K562 (cell line): ENCODE measurements around the gene PPFIA3. TPM values are rescaled to one million over a fixed set of nuclear protein-coding genes. Genes with fewer than 3 reads are reported as not detected.

Experiments used
- EP400 ChIP-seq: fragments of 450-650 bp; IDR thresholded peaks from 2 replicates; pipeline ENCODE4 v1.6.1; 2017; ENCODE audit warnings: antibody characterized with exemption, mild to moderate bottlenecking, moderate library complexity
- HNRNPL ChIP-seq: fragments of 200-400 bp; formaldehyde crosslinking; IDR thresholded peaks from 2 replicates; pipeline ENCODE4 v1.6.1; 2017; ENCODE audit warnings: low read depth, mild to moderate bottlenecking, low read length
- MAFK ChIP-seq: IDR thresholded peaks from 2 replicates; pipeline ENCODE4 v1.6.1; 2011; ENCODE audit warnings: low read length, improper control_type of control experiment
- MXI1 ChIP-seq: IDR thresholded peaks from 2 replicates; pipeline ENCODE4 v1.6.1; 2011; ENCODE audit warnings: low read depth, mild to moderate bottlenecking, improper control_type of control experiment, low read length
- NR2C2 ChIP-seq, 2 experiments: fragments of 200-800 bp in 1 of 2; sonication (Bioruptor generic) in 1 of 2; sonication (generic) in 1 of 2; formaldehyde crosslinking in 1 of 2; IDR thresholded peaks; 2 replicates each; pipeline versions ENCODE4 v1.6.1 to v1.8.0; 2016 to 2022; ENCODE audit warnings: mild to moderate bottlenecking in 1 of 2, missing compliant biosample characterization in 1 of 2, missing genetic modification characterization in 1 of 2, missing genetic modification reagents in 1 of 2
- OTX1 ChIP-seq: fragments of 450-650 bp; formaldehyde crosslinking; IDR thresholded peaks from 2 replicates; pipeline ENCODE4 v1.4.0; 2022; ENCODE audit warnings: mild to moderate bottlenecking
- PHB2 ChIP-seq: fragments of 450-650 bp; IDR thresholded peaks from 2 replicates; pipeline ENCODE4 v1.6.1; 2017; ENCODE audit warnings: low read depth
- PHTF2 ChIP-seq: fragments of 250-450 bp; sonication (Bioruptor Pico); IDR thresholded peaks from 2 replicates; pipeline ENCODE4 v1.5.0; 2021; ENCODE audit warnings: mild to moderate bottlenecking
- RBM17 ChIP-seq: fragments of 200-400 bp; formaldehyde crosslinking; IDR thresholded peaks from 2 replicates; pipeline ENCODE4 v1.6.1; 2017; ENCODE audit warnings: low read depth, mild to moderate bottlenecking, low read length, borderline replicate concordance
- RBM34 ChIP-seq: fragments of 200-400 bp; formaldehyde crosslinking; IDR thresholded peaks from 2 replicates; pipeline ENCODE4 v1.6.1; 2018; ENCODE audit warnings: low read length, borderline replicate concordance; ENCODE audit not compliant: insufficient read depth
- SP1 ChIP-seq: sonication (generic); formaldehyde crosslinking; IDR thresholded peaks from 2 replicates; pipeline ENCODE4 v1.8.1; 2022; ENCODE audit warnings: mild to moderate bottlenecking, missing genetic modification reagents
- SUPT5H ChIP-seq: fragments of 450-650 bp; IDR thresholded peaks from 2 replicates; pipeline ENCODE4 v1.6.1; 2016
- TBP ChIP-seq: optimal IDR thresholded peaks from 2 replicates; pipeline ENCODE3; 2011; ENCODE audit warnings: low read depth, low read length, improper control_type of control experiment
- TSHZ1 ChIP-seq: fragments of 250-450 bp; sonication (Bioruptor Pico); IDR thresholded peaks from 2 replicates; pipeline ENCODE4 v1.4.0; 2020; ENCODE audit warnings: mild to moderate bottlenecking, moderate library complexity
- ZNF140 ChIP-seq: fragments of 250-450 bp; sonication (Bioruptor Pico); IDR thresholded peaks from 2 replicates; pipeline ENCODE4 v1.8.0; 2021; ENCODE audit warnings: moderate library complexity, mild to moderate bottlenecking, inconsistent platforms
- ZNF263 ChIP-seq: sonication (generic); formaldehyde crosslinking; IDR thresholded peaks from 2 replicates; pipeline ENCODE4 v1.8.0; 2022; ENCODE audit warnings: mild to moderate bottlenecking, missing genetic modification reagents, borderline replicate concordance
- ZNF639 ChIP-seq, 2 experiments: fragments of 200-800 bp in 1 of 2; sonication (Bioruptor generic) in 1 of 2; sonication (generic) in 1 of 2; formaldehyde crosslinking in 1 of 2; IDR thresholded peaks in 1 of 2; conservative IDR thresholded peaks in 1 of 2; 2 replicates each; pipeline versions ENCODE4 v1.5.0 to v1.6.1; 2016 to 2020; ENCODE audit warnings: missing compliant biosample characterization in 1 of 2, missing genetic modification characterization in 1 of 2, missing genetic modification reagents in 1 of 2
- ZNF668 ChIP-seq: fragments of 250-450 bp; sonication (Bioruptor Pico); IDR thresholded peaks from 2 replicates; pipeline ENCODE4 v1.8.0; 2022; ENCODE audit warnings: mild to moderate bottlenecking, inconsistent platforms
- polyA plus RNA-seq, 8 experiments: library from polyadenylated mRNA; depleted of rRNA in 4 of 8; stranded (reverse) in 5 of 8; unstranded in 3 of 8; fragments of >200 nt; fragmentation: Nextera tagmentation in 2 of 8; fragmentation: Illumina TruSeq in 1 of 8; extraction: Ambion mirVana in 2 of 8; extraction: Trizol in 1 of 8; gene quantifications; 2 replicates each; pipeline versions ENCODE4 v1.2.1 to v1.2.3, GENCODE V29; 2011 to 2014; ENCODE audit warnings: inconsistent platforms in 1 of 8, missing spikeins in 1 of 8
- total RNA-seq, 7 experiments: library from RNA; depleted of rRNA in 6 of 7; stranded (reverse); fragments of >200 nt in 6 of 7; fragmentation: Illumina TruSeq in 2 of 7; extraction: Trizol in 2 of 7; gene quantifications; 2 replicates each; pipeline versions ENCODE4 v1.2.1 to v1.2.3, GENCODE V29; 2011 to 2021; ENCODE audit warnings: low replicate concordance in 1 of 7
- TF ChIP-seq, protein P1 (sequence below): sonication (generic); formaldehyde crosslinking; IDR thresholded peaks from 2 replicates; pipeline ENCODE4 v1.8.0; 2022; ENCODE audit warnings: missing genetic modification reagents, mild to moderate bottlenecking, borderline replicate concordance
- TF ChIP-seq, protein P2 (sequence below): fragments of 250-450 bp; sonication (Bioruptor Pico); IDR thresholded peaks from 2 replicates; pipeline ENCODE4 v1.5.1; 2021; ENCODE audit warnings: mild to moderate bottlenecking
- TF ChIP-seq, protein P3 (sequence below): fragments of 450-650 bp; formaldehyde crosslinking; IDR thresholded peaks from 2 replicates; pipeline ENCODE4 v1.4.0; 2022; ENCODE audit warnings: missing genetic modification characterization

PPFIA3 gene
- total and polyA plus RNA-seq, 9 of the 15 experiments (the other 6 are each of a cell fraction or from before 2014, with no cell fraction given) = 0.10 to 53.0 (median 17.6) TPM

DNA sequence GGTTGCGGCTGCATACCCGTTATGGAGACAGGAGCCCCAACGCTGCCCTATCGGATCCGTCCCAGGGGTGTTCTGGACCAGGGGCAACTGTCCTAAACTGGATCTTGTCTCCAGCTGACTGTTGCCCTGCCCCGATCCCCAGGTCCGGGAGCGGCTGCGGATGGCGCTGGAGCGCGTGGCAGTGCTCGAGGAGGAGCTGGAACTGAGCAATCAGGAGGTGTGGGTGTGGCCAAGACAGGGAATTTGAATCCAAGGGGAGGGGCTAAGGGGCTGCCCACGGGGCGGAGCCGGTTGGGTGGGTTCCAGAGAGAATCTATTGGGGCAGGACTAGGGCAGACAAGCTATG lies 9.9 kb downstream of the PPFIA3 start (continued):
- TF ChIP-seq, protein P1, sequence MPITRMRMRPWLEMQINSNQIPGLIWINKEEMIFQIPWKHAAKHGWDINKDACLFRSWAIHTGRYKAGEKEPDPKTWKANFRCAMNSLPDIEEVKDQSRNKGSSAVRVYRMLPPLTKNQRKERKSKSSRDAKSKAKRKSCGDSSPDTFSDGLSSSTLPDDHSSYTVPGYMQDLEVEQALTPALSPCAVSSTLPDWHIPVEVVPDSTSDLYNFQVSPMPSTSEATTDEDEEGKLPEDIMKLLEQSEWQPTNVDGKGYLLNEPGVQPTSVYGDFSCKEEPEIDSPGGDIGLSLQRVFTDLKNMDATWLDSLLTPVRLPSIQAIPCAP (CRISPR knock-in tag) = no peak
- TF ChIP-seq NR2C2 (CRISPR knock-in tag; IDR thresholded peaks at IDR 0.05) (no peak), NR2C2 (tag; IDR thresholded peaks at IDR 0.05) (no peak), ZNF263 (CRISPR knock-in tag) (peak; percentile 80), ZNF140 (CRISPR knock-in tag) (no peak), SUPT5H (peak; percentile 34), ZNF639 (CRISPR knock-in tag; conservative IDR thresholded peaks at IDR 0.05 in 1 of 2, IDR thresholded peaks at IDR 0.05 in 1 of 2) (no peak), HNRNPL (no peak), SP1 (CRISPR knock-in tag) (peak; percentile 69; the same call in 1 of the 2 replicates), TSHZ1 (CRISPR knock-in tag) (no peak), ZNF668 (CRISPR knock-in tag) (no peak), MXI1 (no peak), PHTF2 (CRISPR knock-in tag) (no peak), PHB2 (no peak), MAFK (no peak), TBP (peak; percentile 64), RBM17 (no peak), RBM34 (no peak), OTX1 (CRISPR knock-in tag) (no peak), EP400 (peak; percentile 81)
- TF ChIP-seq, protein P2, sequence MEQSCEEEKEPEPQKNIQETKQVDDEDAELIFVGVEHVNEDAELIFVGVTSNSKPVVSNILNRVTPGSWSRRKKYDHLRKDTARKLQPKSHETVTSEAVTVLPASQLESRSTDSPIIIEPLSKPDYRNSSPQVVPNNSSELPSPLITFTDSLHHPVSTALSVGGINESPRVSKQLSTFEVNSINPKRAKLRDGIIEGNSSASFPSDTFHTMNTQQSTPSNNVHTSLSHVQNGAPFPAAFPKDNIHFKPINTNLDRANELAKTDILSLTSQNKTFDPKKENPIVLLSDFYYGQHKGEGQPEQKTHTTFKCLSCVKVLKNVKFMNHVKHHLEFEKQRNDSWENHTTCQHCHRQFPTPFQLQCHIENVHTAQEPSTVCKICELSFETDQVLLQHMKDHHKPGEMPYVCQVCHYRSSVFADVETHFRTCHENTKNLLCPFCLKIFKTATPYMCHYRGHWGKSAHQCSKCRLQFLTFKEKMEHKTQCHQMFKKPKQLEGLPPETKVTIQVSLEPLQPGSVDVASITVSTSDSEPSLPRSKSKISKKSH (CRISPR knock-in tag) = no peak
- TF ChIP-seq, protein P3, sequence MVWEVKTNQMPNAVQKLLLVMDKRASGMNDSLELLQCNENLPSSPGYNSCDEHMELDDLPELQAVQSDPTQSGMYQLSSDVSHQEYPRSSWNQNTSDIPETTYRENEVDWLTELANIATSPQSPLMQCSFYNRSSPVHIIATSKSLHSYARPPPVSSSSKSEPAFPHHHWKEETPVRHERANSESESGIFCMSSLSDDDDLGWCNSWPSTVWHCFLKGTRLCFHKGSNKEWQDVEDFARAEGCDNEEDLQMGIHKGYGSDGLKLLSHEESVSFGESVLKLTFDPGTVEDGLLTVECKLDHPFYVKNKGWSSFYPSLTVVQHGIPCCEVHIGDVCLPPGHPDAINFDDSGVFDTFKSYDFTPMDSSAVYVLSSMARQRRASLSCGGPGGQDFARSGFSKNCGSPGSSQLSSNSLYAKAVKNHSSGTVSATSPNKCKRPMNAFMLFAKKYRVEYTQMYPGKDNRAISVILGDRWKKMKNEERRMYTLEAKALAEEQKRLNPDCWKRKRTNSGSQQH = no peak
